Measurements from ENCODE around the gene RAP1GDS1. TPM values are rescaled to one million over a fixed set of nuclear protein-coding genes. Genes with fewer than 3 reads are reported as not detected.

RAP1GDS1 gene
- total RNA-seq, 4 donors from 2014 or later: 40.5 to 61.4 (median 54.1) TPM

DNA sequence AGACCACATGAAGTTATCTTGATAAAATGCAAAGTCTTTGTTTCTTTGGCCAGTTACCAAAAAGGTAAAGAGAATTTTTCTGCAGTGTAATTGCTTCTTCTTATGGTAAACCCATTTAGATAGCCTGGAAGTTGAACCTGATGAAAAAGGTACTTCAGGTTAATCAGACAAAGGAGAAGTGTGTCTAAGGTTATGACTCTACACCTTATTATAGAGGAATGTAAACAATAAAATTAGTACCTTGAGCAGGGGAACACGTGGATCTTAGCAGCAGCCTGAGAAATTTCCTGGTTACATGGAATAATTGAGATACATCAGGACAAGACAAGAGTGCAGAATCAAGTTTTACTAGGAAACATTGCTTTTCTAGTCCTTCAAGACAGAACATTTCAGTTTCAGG lies 70.8 kb downstream of the RAP1GDS1 start:
- H3K4me1 ChIP-seq: no peaks in the 10 kb centered on the region
- H3K4me3 ChIP-seq: no peak overlapping the region
- no peak overlapping the region for H3K27ac ChIP-seq
- no peaks in the 10 kb centered on the region for H3K27me3 ChIP-seq
- H3K36me3 ChIP-seq: peaks cover 0 to 36% (median 0%) of the 10 kb centered on the region in 3 donors
- H3K9me3 ChIP-seq: peaks cover 0 to 45% (median 7%) of the 10 kb centered on the region in 4 donors
- TF ChIP-seq EP300 (IDR thresholded peaks at IDR 0.05) (no peak), POLR2A (IDR thresholded peaks at IDR 0.05) (no peak)
- TF ChIP-seq, protein P1, sequence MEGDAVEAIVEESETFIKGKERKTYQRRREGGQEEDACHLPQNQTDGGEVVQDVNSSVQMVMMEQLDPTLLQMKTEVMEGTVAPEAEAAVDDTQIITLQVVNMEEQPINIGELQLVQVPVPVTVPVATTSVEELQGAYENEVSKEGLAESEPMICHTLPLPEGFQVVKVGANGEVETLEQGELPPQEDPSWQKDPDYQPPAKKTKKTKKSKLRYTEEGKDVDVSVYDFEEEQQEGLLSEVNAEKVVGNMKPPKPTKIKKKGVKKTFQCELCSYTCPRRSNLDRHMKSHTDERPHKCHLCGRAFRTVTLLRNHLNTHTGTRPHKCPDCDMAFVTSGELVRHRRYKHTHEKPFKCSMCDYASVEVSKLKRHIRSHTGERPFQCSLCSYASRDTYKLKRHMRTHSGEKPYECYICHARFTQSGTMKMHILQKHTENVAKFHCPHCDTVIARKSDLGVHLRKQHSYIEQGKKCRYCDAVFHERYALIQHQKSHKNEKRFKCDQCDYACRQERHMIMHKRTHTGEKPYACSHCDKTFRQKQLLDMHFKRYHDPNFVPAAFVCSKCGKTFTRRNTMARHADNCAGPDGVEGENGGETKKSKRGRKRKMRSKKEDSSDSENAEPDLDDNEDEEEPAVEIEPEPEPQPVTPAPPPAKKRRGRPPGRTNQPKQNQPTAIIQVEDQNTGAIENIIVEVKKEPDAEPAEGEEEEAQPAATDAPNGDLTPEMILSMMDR (IDR thresholded peaks at IDR 0.05): no peak
- DNase-seq (ENCODE audit: low spot score in 2 of 2): no peak
- WGBS, 2 donors: 89% methylated on average over 1 of the region's 1 CpG

- no peaks in the 10 kb centered on the region for H3K27me3 ChIP-seq
- H3K9me3 ChIP-seq: peaks cover 0 to 45% (median 7%) of the 10 kb centered on the region in 4 donors
- H3K4me1 ChIP-seq: peaks cover 0 to 2% (median 0%) of the 10 kb centered on the region in 4 donors
- H3K27ac ChIP-seq: peak overlapping the region in 1 of 4 donors; percentile 44
- peaks cover 0 to 36% (median 0%) of the 10 kb centered on the region in 3 donors for H3K36me3 ChIP-seq
- H3K4me3 ChIP-seq: no peak overlapping the region
- no peak for TF ChIP-seq EP300 (IDR thresholded peaks at IDR 0.05)
- TF ChIP-seq POLR2A (IDR thresholded peaks at IDR 0.05): no peak
- TF ChIP-seq, protein P1 (IDR thresholded peaks at IDR 0.05): no peak
- no peak for DNase-seq (ENCODE audit: low spot score in 2 of 2)
- 53 to 64% methylated on average over 5 of the region's 5 CpGs for WGBS, 2 donors
Measured at GRCh38 chr4:98334461-98334860, 73.3 kb downstream of the RAP1GDS1 start.

- H3K27me3 ChIP-seq: no peaks in the 10 kb centered on the region
- peaks cover 0 to 9% (median 0%) of the 10 kb centered on the region in 4 donors for H3K4me1 ChIP-seq
- peaks cover 0 to 10% (median 0%) of the 10 kb centered on the region in 3 donors for H3K36me3 ChIP-seq
- H3K9me3 ChIP-seq: peaks cover 0 to 7% (median 3%) of the 10 kb centered on the region in 4 donors
- TF ChIP-seq EP300 (IDR thresholded peaks at IDR 0.05) (no peak), POLR2A (IDR thresholded peaks at IDR 0.05) (no peak)
- TF ChIP-seq, protein P1 (IDR thresholded peaks at IDR 0.05): no peak
- no peak overlapping the region for H3K27ac ChIP-seq
- 84 to 91% methylated on average over 2 of the region's 2 CpGs for WGBS, 2 donors
- H3K4me3 ChIP-seq: no peak overlapping the region
- no peak for DNase-seq (ENCODE audit: low spot score in 2 of 2)
Measured at GRCh38 chr4:98338761-98339438, 77.7 kb downstream of the RAP1GDS1 start.

DNA sequence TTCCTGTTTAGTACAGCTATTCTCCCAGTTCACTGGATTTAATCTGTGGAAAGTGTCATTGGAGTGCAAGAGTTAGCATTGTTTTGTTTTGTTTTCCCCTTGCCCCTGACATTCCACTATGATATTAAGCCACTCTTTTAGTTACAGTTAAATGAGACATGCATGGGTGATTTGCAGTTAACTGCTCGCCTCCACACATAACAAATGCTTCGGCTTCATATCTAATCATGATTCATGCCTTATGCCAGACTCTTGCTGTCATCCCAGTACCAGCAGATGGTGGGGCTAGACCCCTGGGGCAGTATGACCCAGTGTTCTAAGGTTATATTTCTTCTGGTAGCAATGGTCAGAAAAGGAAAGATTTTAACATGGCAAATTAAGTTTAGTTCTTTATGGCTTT lies 80.1 kb downstream of the RAP1GDS1 start:
- H3K36me3 ChIP-seq: peaks cover 0 to 10% (median 0%) of the 10 kb centered on the region in 3 donors
- peaks cover 0 to 9% (median 0%) of the 10 kb centered on the region in 4 donors for H3K4me1 ChIP-seq
- no peaks in the 10 kb centered on the region for H3K27me3 ChIP-seq
- no peaks in the 10 kb centered on the region for H3K9me3 ChIP-seq
- DNase-seq (ENCODE audit: low spot score in 2 of 2): no peak
- TF ChIP-seq EP300 (IDR thresholded peaks at IDR 0.05) (no peak), POLR2A (IDR thresholded peaks at IDR 0.05) (no peak)
- TF ChIP-seq, protein P1 (IDR thresholded peaks at IDR 0.05): no peak
- H3K27ac ChIP-seq: no peak overlapping the region
- WGBS, 2 donors: 57 to 59% methylated on average over 2 of the region's 2 CpGs
- H3K4me3 ChIP-seq: no peak overlapping the region

GRCh38 chr4:98343626-98344025 lies 82.4 kb downstream of the RAP1GDS1 start:
- DNase-seq (ENCODE audit: low spot score in 2 of 2): no peak
- peaks cover 0 to 2% (median 0%) of the 10 kb centered on the region in 4 donors for H3K9me3 ChIP-seq
- no peaks in the 10 kb centered on the region for H3K27me3 ChIP-seq
- no peak overlapping the region for H3K4me3 ChIP-seq
- TF ChIP-seq, protein P1 (IDR thresholded peaks at IDR 0.05): no peak
- TF ChIP-seq EP300 (IDR thresholded peaks at IDR 0.05) (no peak), POLR2A (IDR thresholded peaks at IDR 0.05) (no peak)
- peaks cover 0 to 7% (median 0%) of the 10 kb centered on the region in 4 donors for H3K4me1 ChIP-seq
- peaks cover 0 to 29% (median 0%) of the 10 kb centered on the region in 3 donors for H3K36me3 ChIP-seq
- WGBS, 2 donors: 59 to 60% methylated on average over 4 of the region's 4 CpGs
- no peak overlapping the region for H3K27ac ChIP-seq
